ENCODE measurements around the gene RBFOX2.
A peak's percentile ranks its signal among the peaks of the same experiment; 100 is the strongest.

The RBFOX2 gene

GRCh38 chr22:35971456-35972119 lies 57.0 kb downstream of the RBFOX2 start:
- DNase-seq = peak; percentile 99

GRCh38 chr22:35970616-35971455 lies 57.8 kb downstream of the RBFOX2 start:
- no peak for DNase-seq

GRCh38 chr22:35967046-35967397 lies 61.6 kb downstream of the RBFOX2 start:
- DNase-seq = no peak

- DNase-seq = peak; percentile 87
Observed at GRCh38 chr22:35966314-35967045, 62.1 kb downstream of the RBFOX2 start.

- no peak for DNase-seq
Observed at GRCh38 chr22:35963237-35963810, 65.3 kb downstream of the RBFOX2 start.

- peak; percentile 91 for DNase-seq
Observed at GRCh38 chr22:35961480-35962295, 66.9 kb downstream of the RBFOX2 start.

- no peak for DNase-seq
Observed at GRCh38 chr22:35960854-35961253, 67.8 kb downstream of the RBFOX2 start.

GRCh38 chr22:35959121-35959800 lies 69.4 kb downstream of the RBFOX2 start:
- DNase-seq = no peak

- no peak for DNase-seq
Observed at GRCh38 chr22:35958334-35958733, 70.3 kb downstream of the RBFOX2 start.

- no peak for DNase-seq
Observed at GRCh38 chr22:35957589-35957988, 71.0 kb downstream of the RBFOX2 start.

- DNase-seq = no peak
Observed at GRCh38 chr22:35956850-35957249, 71.8 kb downstream of the RBFOX2 start.

- DNase-seq = no peak
Observed at GRCh38 chr22:35955546-35955945, 73.1 kb downstream of the RBFOX2 start.

- DNase-seq = no peak
Observed at GRCh38 chr22:35952576-35952975, 76.0 kb downstream of the RBFOX2 start.

GRCh38 chr22:35950262-35950661 lies 78.4 kb downstream of the RBFOX2 start:
- DNase-seq = no peak

GRCh38 chr22:35949243-35949642 lies 79.4 kb downstream of the RBFOX2 start:
- DNase-seq = no peak

- DNase-seq = no peak
Observed at GRCh38 chr22:35947794-35948425, 80.7 kb downstream of the RBFOX2 start.

GRCh38 chr22:35944458-35944857 lies 84.2 kb downstream of the RBFOX2 start:
- no peak for DNase-seq

- no peak for DNase-seq
Observed at GRCh38 chr22:35940166-35940565, 88.5 kb downstream of the RBFOX2 start.

- peak; percentile 79 for DNase-seq
Observed at GRCh38 chr22:35938226-35938625, 90.4 kb downstream of the RBFOX2 start.

- peak; percentile 74 for DNase-seq
Observed at GRCh38 chr22:35930933-35931332, 97.7 kb downstream of the RBFOX2 start.

GRCh38 chr22:35928285-35928798 lies 100.3 kb downstream of the RBFOX2 start:
- no peak for DNase-seq
